GM19455 (cell line): Measurements from ENCODE around the gene AGXT.

Source experiments
- ATAC-seq: cut with Tn5 transposase; IDR thresholded peaks from one replicate; pipeline ENCODE4 v1.9.1; 2021; ENCODE audit not compliant: unreplicated experiment

The AGXT gene

GRCh38 chr2:240884221-240884620 lies 15.6 kb downstream of the AGXT start:
- ATAC-seq: no peak

GRCh38 chr2:240884745-240885144 lies 16.1 kb downstream of the AGXT start:
- ATAC-seq: no peak

DNA sequence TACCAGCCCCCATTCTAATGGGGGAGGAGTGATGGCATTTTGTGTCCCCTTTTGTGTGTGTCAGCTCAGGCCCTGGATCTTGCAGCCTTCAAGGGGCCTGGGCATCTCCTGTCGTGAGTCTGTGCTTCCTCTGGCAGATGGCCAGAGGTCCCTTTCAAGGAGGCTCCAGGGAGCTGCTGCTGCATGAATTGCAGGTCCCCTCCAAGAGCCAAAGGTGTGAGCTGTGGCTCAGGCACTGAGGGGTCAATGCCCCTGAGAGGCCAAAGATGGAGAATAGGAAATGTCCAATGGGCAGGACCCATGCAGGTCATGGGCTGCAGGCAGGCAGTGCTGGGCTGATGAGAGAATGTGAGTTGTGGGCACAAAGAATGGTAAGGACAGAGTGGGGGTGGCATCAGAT lies 16.9 kb downstream of the AGXT start:
- ATAC-seq: no peak

- ATAC-seq: no peak
Measured at GRCh38 chr2:240886023-240886565, 17.5 kb downstream of the AGXT start.

- ATAC-seq: no peak
Measured at GRCh38 chr2:240886678-240887609, 18.3 kb downstream of the AGXT start.

DNA sequence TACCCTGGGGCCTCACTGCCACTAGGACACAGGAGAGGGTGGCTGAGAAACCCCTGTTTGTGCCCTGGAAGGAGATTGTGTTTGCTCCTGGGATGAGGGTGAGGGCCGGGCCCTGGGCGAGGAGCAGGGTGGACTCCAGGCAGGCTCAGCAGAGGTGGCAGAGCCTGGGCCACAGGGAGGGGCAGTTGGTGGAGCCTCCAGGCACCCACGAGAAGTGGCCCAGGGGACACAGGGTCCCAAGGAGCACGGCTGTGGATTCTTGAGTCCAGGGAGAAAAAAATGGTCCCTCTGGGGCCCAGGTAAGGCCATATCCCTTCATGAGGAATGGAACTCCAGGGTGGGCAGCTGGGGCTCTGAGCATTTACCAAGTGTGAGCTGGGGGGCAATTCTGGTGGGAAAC lies 19.0 kb downstream of the AGXT start:
- ATAC-seq: no peak

GRCh38 chr2:240888130-240888889 lies 19.7 kb downstream of the AGXT start:
- no peak for ATAC-seq

DNA sequence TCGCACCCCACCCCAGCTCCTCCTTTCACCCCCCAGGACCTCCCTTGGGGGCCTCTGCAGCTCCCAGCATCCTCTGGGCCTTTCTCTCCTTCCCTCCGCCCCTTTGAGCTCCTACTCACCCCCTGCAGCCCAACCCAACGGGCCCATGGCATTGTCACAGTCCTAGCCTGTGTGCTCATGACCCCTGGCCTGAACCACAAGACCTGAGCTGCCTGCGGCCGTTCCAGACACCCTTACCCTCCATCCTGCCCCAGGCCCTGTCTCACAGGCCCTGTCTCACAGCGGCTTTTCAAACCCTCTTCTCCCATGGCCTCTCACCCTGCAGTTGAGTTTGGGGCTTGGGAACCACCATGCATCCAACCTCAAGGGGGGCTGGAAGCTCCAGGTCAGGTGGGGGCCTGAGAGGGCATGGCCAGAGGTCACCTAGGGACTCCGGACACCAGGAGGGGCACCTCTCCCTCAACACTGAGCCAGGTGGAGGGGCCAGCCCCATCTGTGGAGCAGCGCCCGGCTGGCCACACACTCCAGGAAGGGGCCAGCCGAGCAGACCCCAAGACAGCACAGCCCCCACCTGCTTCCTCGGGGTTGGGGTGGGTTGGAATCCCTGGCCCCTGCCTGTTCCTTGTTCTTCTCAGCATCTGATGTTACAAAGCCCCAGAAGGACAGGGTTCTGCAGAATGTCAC lies 20.4 kb downstream of the AGXT start:
- ATAC-seq: no peak

DNA sequence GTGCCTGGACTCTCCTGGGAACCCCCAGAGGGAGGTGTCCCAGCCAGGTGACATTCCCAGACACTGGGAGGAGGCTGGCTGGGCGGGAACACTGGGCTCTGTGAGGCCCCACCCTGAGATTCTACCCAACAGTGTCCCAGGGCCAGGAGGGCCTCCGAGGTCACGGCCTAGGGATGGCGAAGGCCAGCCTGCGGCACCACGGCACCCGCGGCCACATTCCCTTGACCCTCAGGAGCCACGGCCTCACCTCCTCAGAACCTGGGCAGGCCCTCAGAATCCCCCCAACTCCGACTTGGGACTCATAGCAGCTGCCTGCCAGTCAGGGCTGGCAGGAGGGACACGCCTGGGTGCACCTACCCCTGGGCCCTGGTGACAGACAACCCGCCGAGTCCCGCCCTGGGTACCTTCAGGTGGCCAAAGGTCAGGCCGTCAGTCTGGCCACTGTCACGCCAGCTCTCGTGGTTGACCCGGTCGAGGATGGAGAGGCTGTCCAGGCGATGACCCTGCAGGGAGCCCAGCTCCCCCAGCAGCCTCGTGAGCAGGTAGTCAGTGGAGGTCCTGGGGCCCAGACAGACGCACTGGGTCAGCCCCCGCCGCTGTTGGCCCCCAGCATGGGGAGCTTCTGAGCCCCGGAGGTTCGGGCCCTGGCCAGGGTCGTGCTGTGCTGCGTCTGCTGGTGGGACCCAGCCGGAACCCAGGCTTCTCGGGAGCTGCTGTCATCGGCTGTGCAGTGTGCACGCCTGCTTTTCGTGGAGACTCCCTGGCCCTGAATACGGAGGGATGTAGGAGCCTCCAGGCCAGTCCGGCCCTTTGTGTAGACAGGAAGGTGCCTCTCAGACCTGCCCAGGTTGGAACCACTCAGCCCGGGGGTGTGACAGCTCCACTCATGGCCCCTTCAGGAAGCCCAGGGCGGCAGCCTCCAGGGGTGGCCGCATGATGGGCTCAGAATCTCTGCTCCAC lies 21.3 kb downstream of the AGXT start:
- no peak for ATAC-seq

DNA sequence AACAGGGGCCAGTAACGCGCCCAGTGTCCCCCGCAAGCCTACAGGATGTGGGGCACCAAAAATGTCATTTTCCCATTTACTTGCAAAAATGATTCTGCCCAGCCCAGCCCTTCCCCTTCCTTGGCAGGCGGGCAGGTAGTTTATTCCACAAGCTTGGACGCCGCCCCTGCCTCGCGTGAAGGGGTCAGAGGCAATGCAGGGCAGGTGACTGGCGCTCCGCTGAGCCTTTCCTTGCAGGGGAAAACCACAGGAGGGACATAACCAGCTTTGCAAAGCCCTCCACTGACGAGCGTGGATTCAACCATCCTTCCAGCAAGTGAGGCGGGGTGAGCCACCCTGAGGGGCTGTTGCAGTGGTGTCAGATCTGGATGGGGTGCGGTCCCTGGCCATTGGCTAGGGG lies 22.1 kb downstream of the AGXT start:
- no peak for ATAC-seq

GRCh38 chr2:240891492-240892340 lies 23.1 kb downstream of the AGXT start:
- no peak for ATAC-seq

- no peak for ATAC-seq
Measured at GRCh38 chr2:240892356-240892755, 23.7 kb downstream of the AGXT start.

GRCh38 chr2:240892925-240893324 lies 24.3 kb downstream of the AGXT start:
- ATAC-seq: no peak

DNA sequence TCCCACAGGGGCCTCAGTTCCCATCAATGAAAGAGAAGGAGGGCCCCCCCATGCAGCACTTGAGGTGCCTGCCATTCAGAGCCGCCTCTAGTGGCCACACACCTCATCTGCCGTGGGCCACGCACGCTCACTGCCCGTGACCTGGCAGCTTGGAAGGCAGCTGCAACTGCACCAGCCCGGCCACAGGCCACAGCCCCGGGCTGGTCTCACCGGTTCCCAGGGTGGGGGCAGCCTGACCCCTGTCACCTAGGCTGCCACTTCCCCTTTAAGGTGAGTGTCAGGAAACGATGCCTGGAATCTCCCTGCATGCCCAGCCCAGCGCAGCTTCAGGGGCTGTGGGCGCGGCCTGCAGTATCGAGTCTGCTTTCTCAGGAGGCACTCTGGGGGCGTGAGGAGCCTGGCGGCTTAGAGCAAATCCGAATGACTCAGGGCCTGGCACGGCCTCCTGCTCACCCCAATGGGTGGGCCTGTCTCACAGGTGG lies 24.8 kb downstream of the AGXT start:
- no peak for ATAC-seq

DNA sequence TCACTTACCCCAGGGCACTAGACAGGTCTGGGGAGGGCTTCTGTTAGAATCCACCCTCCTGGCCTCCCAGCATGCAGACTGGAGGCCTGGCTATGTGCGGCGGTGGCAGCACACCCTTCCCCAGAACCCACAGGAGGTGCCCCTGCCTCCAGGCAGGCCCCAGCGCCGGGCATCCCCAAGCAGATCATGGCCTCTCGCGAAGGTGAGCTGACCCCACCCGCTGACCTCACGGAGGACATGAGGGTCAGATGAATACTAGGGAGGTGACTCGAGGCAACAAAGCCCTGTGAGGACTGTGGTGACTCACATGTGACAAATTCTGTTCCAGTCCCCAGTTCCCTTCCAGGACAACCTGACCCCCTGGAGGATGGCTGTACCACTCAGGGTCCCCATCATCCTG lies 25.4 kb downstream of the AGXT start:
- no peak for ATAC-seq

GRCh38 chr2:240894836-240895558 lies 26.4 kb downstream of the AGXT start:
- no peak for ATAC-seq

GRCh38 chr2:240895656-240896388 lies 27.2 kb downstream of the AGXT start, which contains the start of gene MAB21L4:
Gene MAB21L4 (minus strand): TSS chr2:240896156. CDS start chr2:240895997, 159 bp downstream.
- no peak for ATAC-seq

- ATAC-seq: no peak
Measured at GRCh38 chr2:240896394-240896793, 27.8 kb downstream of the AGXT start.
